NCI-H2196 (cell line): Measurements from ENCODE around the gene NOM1.
"Not testable (repeated sequence)": the region's sequence is repeated elsewhere in the genome, so short reads cannot be mapped to it uniquely, and the experiment has no call there.

ENCODE experiments used
- DNase-seq: peaks from one replicate; lab custom pipeline; 2025; ENCODE audit not compliant: unreplicated experiment; lab: John Stamatoyannopoulos, UW

Gene NOM1

GRCh38 chr7:156949541-156950380, at the start of gene NOM1:
TSS of gene NOM1 (plus strand) at chr7:156949712. CDS start at chr7:156949738, 26 bp downstream.
- DNase-seq: peak; percentile 79

GRCh38 chr7:156900093-156900492, 49.4 kb upstream of the NOM1 start:
- not testable (repeated sequence) for DNase-seq

GRCh38 chr7:156903232-156903909, 46.1 kb upstream of the NOM1 start:
- peak; percentile 73 for DNase-seq

GRCh38 chr7:156906200-156906649, 43.3 kb upstream of the NOM1 start:
- no peak for DNase-seq

- DNase-seq: peak; percentile 55
Measured at GRCh38 chr7:156907656-156908055, 41.9 kb upstream of the NOM1 start.

GRCh38 chr7:156909574-156910252, 39.8 kb upstream of the NOM1 start:
- not testable (repeated sequence) for DNase-seq

- no peak for DNase-seq
Measured at GRCh38 chr7:156918635-156919034, 30.9 kb upstream of the NOM1 start.

GRCh38 chr7:156919132-156919713, 30.3 kb upstream of the NOM1 start:
- no peak for DNase-seq

- DNase-seq: no peak
Measured at GRCh38 chr7:156920076-156920475, 29.4 kb upstream of the NOM1 start.

GRCh38 chr7:156920487-156921373, 28.8 kb upstream of the NOM1 start:
- not testable (repeated sequence) for DNase-seq

GRCh38 chr7:156922304-156922703, 27.2 kb upstream of the NOM1 start:
- not testable (repeated sequence) for DNase-seq

- DNase-seq: not testable (repeated sequence)
Measured at GRCh38 chr7:156925821-156926220, 23.7 kb upstream of the NOM1 start.

GRCh38 chr7:156927571-156928405, 21.7 kb upstream of the NOM1 start:
- peak; percentile 43 for DNase-seq

- DNase-seq: no peak
Measured at GRCh38 chr7:156928406-156928747, 21.1 kb upstream of the NOM1 start.

GRCh38 chr7:156929789-156930539, 19.5 kb upstream of the NOM1 start:
- peak; percentile 1 for DNase-seq

- peak; percentile 5 for DNase-seq
Measured at GRCh38 chr7:156932006-156932405, 17.5 kb upstream of the NOM1 start.

- no peak for DNase-seq
Measured at GRCh38 chr7:156935250-156935649, 14.3 kb upstream of the NOM1 start.

- not testable (repeated sequence) for DNase-seq
Measured at GRCh38 chr7:156936766-156937165, 12.7 kb upstream of the NOM1 start.
